HCT116 (cell line): ENCODE results near the gene ISG20. TPM values are rescaled to one million over a fixed set of nuclear protein-coding genes. Genes with fewer than 3 reads are reported as not detected.

ENCODE experiments used
- ATAC-seq: fragments of 200-7000 bp; cut with Tn5 transposase; 2 replicates; pipeline ENCODE4 v1.9.1; 2020; ENCODE audit warnings: mild to moderate bottlenecking, moderate library complexity
- BruUV-seq: library from RNA; stranded (reverse); fragments of 400-500 nt; replicated peaks from 2 replicates; lab custom pipeline; 2021; lab: Mats Ljungman, UMichigan
- CTCF ChIA-PET: fragments of 300-600 bp; sonication (Branson Sonifier 250); formaldehyde crosslinking; loops from one replicate; lab custom pipeline; 2021; ENCODE audit warnings: antibody characterized with exemption; lab: Charles Lee
- POLR2A ChIA-PET: fragments of 300-600, 350-600 bp; sonication (Branson Sonifier 250); formaldehyde crosslinking; loops from one replicate; lab custom pipeline; 2021; ENCODE audit warnings: antibody characterized with exemption; lab: Charles Lee
- RAD21 ChIA-PET, 2 experiments: fragments of 300-600 bp; sonication (Branson Sonifier 250); formaldehyde crosslinking; loops; one replicate each; lab custom pipeline; 2023; ENCODE audit warnings: low total read pairs in 2 of 2; ENCODE audit not compliant: uncharacterized antibody in 2 of 2, unreplicated experiment in 2 of 2, low non-redundant PET in 1 of 2; lab: Charles Lee
- DNase-seq: peaks from one replicate; pipeline ENCODE4 v3.0.0-alpha.2; 2010; ENCODE audit warnings: low read depth, low spot score
- H2AFZ ChIP-seq: fragments of 200-600 bp; shearing (Covaris generic), sonication (generic); 2 replicates; pipeline ENCODE4 v1.6.1; 2017; ENCODE audit warnings: low read depth, mixed run types, mixed read lengths, antibody characterized with exemption, low read length; ENCODE audit not compliant: poor library complexity, severe bottlenecking
- H3K27ac ChIP-seq: 2 replicates; pipeline ENCODE4 v1.5.1; 2012; ENCODE audit warnings: low read depth, low read length
- H3K27me3 ChIP-seq: fragments of 200-600 bp; sonication (generic); 2 replicates; pipeline ENCODE4 v1.6.1; 2016; ENCODE audit warnings: mixed run types, low read length, mixed read lengths; ENCODE audit not compliant: insufficient read depth
- H3K36me3 ChIP-seq, 2 experiments: fragments of 200-500 bp in 1 of 2; fragments of 200-600 bp in 1 of 2; sonication (Bioruptor generic) in 1 of 2; sonication (generic) in 1 of 2; 2 replicates each; pipeline versions ENCODE4 v1.5.1 to v1.6.1; 2014 to 2016; ENCODE audit warnings: low read length in 2 of 2, inconsistent platforms in 1 of 2, mixed read lengths in 1 of 2, mixed run types in 1 of 2; ENCODE audit not compliant: insufficient read depth in 2 of 2, control insufficient read depth in 1 of 2
- H3K4me1 ChIP-seq, 2 experiments: fragments of 200-600 bp in 1 of 2; sonication (generic) in 1 of 2; 2 replicates each; pipeline versions ENCODE4 v1.5.1 to v1.6.1; 2012 to 2017; ENCODE audit warnings: low read length in 2 of 2, inconsistent platforms in 1 of 2, mild to moderate bottlenecking in 1 of 2, mixed read lengths in 1 of 2, mixed run types in 1 of 2, moderate library complexity in 1 of 2; ENCODE audit not compliant: insufficient read depth in 2 of 2, control insufficient read depth in 1 of 2
- H3K4me2 ChIP-seq: fragments of 200-600 bp; sonication (generic); 2 replicates; pipeline ENCODE4 v1.6.1; 2017; ENCODE audit warnings: mixed run types, low read length, mixed read lengths
- H3K4me3 ChIP-seq, 2 experiments: fragments of 200-600 bp in 1 of 2; sonication (generic) in 1 of 2; replicated peaks in 1 of 2; 2 replicates each; pipeline ENCODE4 v1.5.1; 2011 to 2016; ENCODE audit warnings: low read length in 2 of 2, control low read depth in 1 of 2, low read depth in 1 of 2, mild to moderate bottlenecking in 1 of 2, mixed read lengths in 1 of 2, mixed run types in 1 of 2
- H3K79me2 ChIP-seq: fragments of 200-600 bp; sonication (generic); 2 replicates; pipeline ENCODE4 v1.6.1; 2017; ENCODE audit warnings: mild to moderate bottlenecking, mixed run types, low read length, moderate library complexity, mixed read lengths; ENCODE audit not compliant: insufficient read depth
- H3K9ac ChIP-seq: fragments of 200-600 bp; sonication (generic); 2 replicates; pipeline ENCODE4 v1.6.1; 2016; ENCODE audit warnings: low read length, mixed read lengths
- H3K9me2 ChIP-seq: fragments of 200-600 bp; sonication (generic), shearing (Covaris generic); 2 replicates; pipeline ENCODE4 v1.6.1; 2017; ENCODE audit warnings: mixed run types, mild to moderate bottlenecking, moderate library complexity; ENCODE audit not compliant: insufficient read depth
- H3K9me3 ChIP-seq, 2 experiments: fragments of 200-500 bp in 1 of 2; fragments of 200-600 bp in 1 of 2; sonication (Bioruptor generic) in 1 of 2; sonication (generic) in 1 of 2; 2 replicates each; pipeline ENCODE4 v1.6.1; 2014 to 2017; ENCODE audit warnings: low read length in 2 of 2, mixed read lengths in 2 of 2, inconsistent platforms in 1 of 2, low read depth in 1 of 2, mild to moderate bottlenecking in 1 of 2, mixed run types in 1 of 2, moderate library complexity in 1 of 2; ENCODE audit not compliant: control insufficient read depth in 1 of 2, insufficient read depth in 1 of 2
- H4K20me1 ChIP-seq: fragments of 200-600 bp; sonication (generic), shearing (Covaris generic); 2 replicates; pipeline ENCODE4 v1.6.1; 2017; ENCODE audit warnings: mixed run types, mild to moderate bottlenecking, moderate library complexity; ENCODE audit not compliant: insufficient read depth
- EZH2phosphoT487 ChIP-seq: fragments of 200-600 bp; IDR thresholded peaks from 2 replicates; pipeline ENCODE4 v1.6.1; 2018; ENCODE audit warnings: antibody characterized with exemption, borderline replicate concordance
- RAD21 ChIP-seq: IDR thresholded peaks from 2 replicates; pipeline ENCODE4 v1.6.1; 2012; ENCODE audit warnings: low read depth, mild to moderate bottlenecking
- SRF ChIP-seq: IDR thresholded peaks from 2 replicates; pipeline ENCODE4 v1.6.1; 2012; ENCODE audit warnings: low read depth
- intact Hi-C: fragments of 100-400 bp; cut with micrococcal nuclease; formaldehyde crosslinking; loops from 2 replicates; pipeline ENCODE4 v1.10.0; 2022
- total RNA-seq: library from RNA; stranded (reverse); gene quantifications from one replicate; pipeline ENCODE4 v1.2.1, GENCODE V29; 2021; ENCODE audit not compliant: unreplicated experiment
- TF ChIP-seq, protein P1 (sequence below): IDR thresholded peaks from 2 replicates; pipeline ENCODE4 v1.6.1; 2011; ENCODE audit warnings: mild to moderate bottlenecking, low read length, moderate library complexity; ENCODE audit not compliant: insufficient replicate concordance; ENCODE audit errors: extremely low read depth

The ISG20 gene
- total RNA-seq, 1 experiment from 2014 or later = 11.0 TPM

DNA sequence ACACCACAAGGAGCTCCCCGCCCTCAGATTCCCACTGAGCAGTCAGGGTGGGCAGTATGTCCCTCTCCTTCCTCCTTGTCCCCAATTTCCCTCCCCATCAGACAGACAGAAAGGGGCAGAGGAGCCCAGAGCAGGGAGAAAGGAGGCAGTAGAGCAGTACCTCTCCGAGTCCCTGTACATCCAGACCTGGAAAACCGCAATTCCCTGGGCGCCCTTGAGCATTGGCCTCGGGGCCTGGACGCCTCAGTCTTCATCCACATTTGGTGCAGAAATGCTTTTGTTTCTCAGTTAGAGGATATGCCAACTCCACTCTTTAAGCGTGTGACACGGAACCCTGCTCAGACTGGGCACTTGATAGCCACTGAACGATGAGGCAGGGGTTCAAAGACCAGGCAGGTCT is 5.9 kb downstream of the ISG20 start:
- Histone ChIP-seq H3K36me3 (no peaks in the 10 kb centered on the region), H3K4me1 (peaks cover 25 to 27% of the 10 kb centered on the region in 2 experiments), H3K9me2 (no peaks in the 10 kb centered on the region), H4K20me1 (no peaks in the 10 kb centered on the region), H3K4me3 (no peak overlapping the region), H3K9ac (no peak overlapping the region), H3K27ac (no peak overlapping the region), H3K9me3 (no peaks in the 10 kb centered on the region), H3K4me2 (no peak overlapping the region), H3K27me3 (no peaks in the 10 kb centered on the region), H3K79me2 (no peaks in the 10 kb centered on the region), H2AFZ (no peak overlapping the region)
- ATAC-seq (no peak), DNase-seq (no peak)
- intact Hi-C loops = no loop called here
- ChIA-PET RAD21 (no interaction called here), CTCF (no interaction called here), POLR2A (no interaction called here)
- no peak for TF ChIP-seq SRF
- no TSS peak for BruUV-seq

DNA sequence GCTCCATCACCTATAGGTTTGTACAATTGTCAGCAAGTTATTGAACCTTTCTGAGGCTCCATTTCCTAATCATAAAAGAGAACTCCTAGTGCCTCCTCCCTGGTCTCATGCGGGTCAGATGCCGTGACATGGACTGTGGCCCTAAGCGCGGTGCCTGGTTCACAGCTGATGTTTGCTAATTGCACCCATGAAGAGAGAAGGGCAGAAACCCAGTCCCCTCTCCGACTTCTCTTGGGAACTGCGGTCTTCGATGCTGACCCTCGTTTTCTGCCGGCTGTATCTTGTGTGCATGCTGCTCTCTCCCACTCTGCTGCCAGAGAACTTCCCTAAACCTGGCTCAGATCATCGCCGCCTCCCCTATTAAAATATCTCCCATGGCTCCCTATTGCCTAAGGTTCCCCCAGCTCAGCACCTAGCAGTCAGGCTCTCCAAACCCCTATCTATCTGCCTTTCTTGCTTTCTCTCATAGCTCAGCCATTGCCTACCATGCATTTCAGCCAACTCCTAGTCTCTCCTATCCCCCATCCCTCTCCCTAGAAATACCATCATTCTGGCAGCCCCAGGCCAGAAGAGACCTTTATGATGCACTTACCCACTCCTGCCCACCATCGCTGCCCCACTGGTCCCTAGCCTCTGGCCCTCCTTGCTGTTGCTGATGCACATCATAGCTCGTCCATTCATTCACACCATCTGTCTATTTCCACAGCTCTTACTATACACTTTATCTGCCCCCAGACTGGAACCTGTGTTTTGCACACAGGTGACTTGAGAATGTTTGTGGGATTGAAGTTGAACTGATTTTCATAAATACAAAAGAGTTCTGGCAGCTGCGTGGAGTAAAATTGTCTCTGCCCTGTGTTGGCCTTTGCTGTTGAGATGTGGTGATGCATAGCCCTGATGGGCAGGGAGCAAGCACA is 6.6 kb downstream of the ISG20 start:
- ChIA-PET RAD21 (no interaction called here), CTCF (no interaction called here), POLR2A (no interaction called here)
- TF ChIP-seq, protein P1, sequence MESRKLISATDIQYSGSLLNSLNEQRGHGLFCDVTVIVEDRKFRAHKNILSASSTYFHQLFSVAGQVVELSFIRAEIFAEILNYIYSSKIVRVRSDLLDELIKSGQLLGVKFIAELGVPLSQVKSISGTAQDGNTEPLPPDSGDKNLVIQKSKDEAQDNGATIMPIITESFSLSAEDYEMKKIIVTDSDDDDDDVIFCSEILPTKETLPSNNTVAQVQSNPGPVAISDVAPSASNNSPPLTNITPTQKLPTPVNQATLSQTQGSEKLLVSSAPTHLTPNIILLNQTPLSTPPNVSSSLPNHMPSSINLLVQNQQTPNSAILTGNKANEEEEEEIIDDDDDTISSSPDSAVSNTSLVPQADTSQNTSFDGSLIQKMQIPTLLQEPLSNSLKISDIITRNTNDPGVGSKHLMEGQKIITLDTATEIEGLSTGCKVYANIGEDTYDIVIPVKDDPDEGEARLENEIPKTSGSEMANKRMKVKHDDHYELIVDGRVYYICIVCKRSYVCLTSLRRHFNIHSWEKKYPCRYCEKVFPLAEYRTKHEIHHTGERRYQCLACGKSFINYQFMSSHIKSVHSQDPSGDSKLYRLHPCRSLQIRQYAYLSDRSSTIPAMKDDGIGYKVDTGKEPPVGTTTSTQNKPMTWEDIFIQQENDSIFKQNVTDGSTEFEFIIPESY = no peak
- no peak for TF ChIP-seq EZH2phosphoT487
- no peak for TF ChIP-seq RAD21
- no peak for DNase-seq
- Histone ChIP-seq H3K4me1 (peaks cover 23 to 26% of the 10 kb centered on the region in 2 experiments), H3K4me3 (no peak overlapping the region), H3K27me3 (no peaks in the 10 kb centered on the region), H3K36me3 (no peaks in the 10 kb centered on the region), H3K9ac (no peak overlapping the region), H3K79me2 (no peaks in the 10 kb centered on the region), H2AFZ (no peak overlapping the region), H3K9me2 (no peaks in the 10 kb centered on the region), H3K9me3 (no peaks in the 10 kb centered on the region), H3K4me2 (no peak overlapping the region), H4K20me1 (no peaks in the 10 kb centered on the region), H3K27ac (no peak overlapping the region)
- no TSS peak for BruUV-seq
- intact Hi-C loops = no loop called here
- no peak for ATAC-seq
